Activated CD4-positive, alpha-beta T cell treated with anti-CD3 and anti-CD28 coated beads, Interleukin-2, amount 50 U/mL, for 24 hours (primary cell): ENCODE data around the gene ERCC6L2.

Source experiments
- DNase-seq, 2 donors: peaks; one replicate each; pipeline ENCODE4 v3.0.0-alpha.2; 2020; ENCODE audit warnings: low read depth in 1 of 2, low spot score in 1 of 2

The ERCC6L2 gene

DNA sequence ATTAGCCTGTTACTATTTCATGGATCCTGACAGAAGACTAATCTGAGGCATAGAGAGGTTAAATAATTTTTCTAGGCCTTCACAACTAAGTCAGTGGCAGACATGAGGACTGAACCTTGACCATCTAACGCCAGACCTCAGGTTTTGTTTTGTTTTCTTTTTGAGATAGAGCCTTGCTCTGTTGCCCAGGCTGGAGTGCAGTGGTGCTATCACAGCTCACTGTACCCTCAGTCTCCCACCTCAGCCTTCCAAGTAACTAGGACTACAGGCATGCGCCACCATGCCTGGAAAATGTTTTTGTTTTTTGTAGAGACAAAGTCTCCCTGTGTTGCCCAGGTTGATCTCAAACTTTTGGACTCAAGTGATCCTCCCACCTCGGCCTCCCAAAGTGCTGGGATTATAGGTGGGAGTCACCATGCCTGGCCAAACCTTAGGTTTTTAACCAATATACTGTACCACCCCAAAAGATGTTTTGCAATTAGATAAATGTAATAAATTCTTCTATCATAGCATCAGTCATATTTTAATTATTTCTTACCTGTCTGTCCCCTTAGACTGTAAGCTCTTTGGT is 35.4 kb downstream of the ERCC6L2 start:
- no peak for DNase-seq

DNA sequence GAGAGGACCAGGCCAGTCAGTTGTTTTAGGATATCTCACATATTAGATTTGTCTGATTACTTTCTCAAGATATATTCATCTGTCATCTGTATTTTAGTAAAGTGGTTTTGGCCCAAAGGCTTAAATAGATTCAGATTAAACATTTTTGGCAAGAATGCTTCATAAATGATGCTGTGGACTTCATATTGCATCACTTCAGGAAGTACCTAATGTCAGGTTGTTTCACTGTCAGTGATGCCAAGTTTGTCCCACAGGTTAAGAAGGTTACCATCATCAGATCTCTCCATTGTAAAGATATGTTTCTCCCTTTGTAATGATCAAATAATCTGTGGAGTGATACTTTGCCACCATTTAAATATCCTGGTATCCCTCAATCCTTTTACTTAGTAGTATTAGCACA is 37.3 kb downstream of the ERCC6L2 start:
- no peak for DNase-seq

DNA sequence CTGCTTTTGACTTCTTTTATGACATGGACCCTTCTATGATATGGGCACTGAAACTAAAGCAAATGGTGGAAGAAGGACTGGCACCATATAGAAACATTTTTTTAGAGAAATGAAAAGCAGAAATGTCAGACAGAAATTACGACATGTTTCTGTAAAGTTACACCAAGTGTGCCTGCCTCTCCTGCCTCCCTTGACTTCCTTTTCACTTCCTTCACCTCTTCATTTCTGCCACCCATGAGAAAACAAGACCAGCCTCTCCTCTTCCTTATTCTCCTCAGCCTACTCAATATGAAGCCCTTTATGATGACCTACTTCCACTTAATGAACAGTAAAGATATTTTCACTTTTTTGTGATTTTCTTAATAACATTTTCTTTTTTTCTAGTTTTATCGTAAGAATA is 44.5 kb downstream of the ERCC6L2 start:
- DNase-seq, result no peak

DNA sequence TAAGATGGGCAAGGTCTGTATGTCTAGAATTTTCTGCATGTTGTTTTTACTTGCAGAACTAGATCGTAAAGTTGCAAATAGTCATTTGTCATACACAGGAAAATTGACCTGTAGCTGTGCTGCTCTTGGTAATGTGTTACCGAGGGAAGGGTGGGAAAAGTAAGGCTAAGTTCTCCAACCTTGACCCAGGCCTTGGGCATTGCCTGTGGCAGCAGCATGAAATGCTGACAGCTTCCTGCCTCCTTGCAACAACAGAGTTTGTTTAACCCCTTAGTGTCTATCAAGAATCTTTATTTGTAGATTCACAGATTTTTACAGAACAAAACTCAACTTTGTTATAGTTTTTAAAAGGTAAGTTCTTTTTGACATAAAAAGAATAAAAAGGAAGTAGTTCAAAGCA is 48.3 kb downstream of the ERCC6L2 start:
- no peak for DNase-seq

DNA sequence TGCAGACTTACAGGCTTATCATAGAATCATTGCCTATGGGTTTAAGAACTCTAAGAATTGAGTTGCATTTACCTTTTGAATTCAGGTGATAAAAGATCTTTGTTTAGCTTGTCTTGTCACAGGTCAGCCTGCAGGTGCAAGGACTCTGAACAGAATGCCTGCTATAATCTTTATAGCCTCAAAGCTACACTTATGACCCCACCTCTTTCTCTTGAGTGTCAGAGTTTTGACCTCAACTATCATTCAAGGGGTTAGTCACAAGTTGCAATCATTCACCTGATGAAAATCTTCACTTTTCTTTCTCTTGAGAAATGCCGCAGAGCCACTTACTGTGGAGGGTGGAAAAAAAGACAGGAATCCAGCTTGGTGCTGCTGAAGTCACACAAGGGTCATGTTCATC is 49.5 kb downstream of the ERCC6L2 start:
- DNase-seq, result no peak

DNA sequence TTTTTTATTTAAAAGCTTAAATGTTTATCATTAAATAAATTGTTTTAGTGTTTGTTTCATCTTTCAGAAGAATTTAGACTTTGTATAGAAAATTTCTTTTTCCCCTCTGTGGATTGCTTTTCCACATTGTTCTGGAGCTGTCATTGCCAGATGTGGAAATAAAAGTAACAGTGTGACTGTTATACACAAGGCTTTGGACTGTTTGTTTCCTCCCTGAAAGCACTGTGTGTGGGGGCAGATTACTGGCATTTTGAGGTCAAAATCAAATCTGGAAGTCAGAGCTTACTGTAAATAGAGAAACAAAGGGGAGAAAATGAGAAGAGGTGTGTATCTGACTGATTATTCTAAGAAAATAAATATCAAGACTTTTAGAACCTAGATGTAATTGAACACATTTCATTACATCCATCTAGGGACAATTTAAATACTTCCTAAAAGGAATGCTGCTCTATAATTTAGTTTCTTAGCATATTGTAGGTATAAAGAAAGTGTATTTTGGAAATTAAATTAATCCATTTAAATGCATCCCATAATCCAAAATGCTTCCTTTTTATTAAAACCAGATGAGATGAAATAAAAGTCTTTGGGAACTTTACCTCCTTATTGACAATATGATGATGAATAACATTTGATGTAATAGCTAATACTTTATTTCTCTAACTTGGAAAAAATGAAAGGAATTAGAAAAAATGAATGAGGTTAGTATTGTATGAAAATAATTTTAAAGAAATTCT is 51.9 kb downstream of the ERCC6L2 start:
- DNase-seq, result no peak

DNA sequence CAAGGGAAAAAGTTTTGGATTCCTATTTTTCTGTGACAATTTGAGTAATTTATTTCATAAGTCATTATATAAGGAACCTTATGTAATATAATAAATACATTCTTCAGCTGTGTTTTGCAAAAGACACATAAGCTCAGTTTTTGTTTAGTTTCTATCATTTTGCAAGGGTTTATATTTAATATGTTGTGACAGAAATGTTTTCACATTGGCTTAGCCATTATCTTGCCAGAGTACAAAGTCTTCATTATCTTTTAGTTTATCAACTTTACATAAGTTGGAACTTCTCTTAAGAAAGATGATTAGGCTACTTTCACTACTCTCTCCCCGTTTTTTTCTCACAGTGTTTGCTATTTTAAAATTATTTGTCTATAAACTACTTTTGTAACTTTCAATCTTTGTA is 54.8 kb downstream of the ERCC6L2 start:
- no peak for DNase-seq

DNA sequence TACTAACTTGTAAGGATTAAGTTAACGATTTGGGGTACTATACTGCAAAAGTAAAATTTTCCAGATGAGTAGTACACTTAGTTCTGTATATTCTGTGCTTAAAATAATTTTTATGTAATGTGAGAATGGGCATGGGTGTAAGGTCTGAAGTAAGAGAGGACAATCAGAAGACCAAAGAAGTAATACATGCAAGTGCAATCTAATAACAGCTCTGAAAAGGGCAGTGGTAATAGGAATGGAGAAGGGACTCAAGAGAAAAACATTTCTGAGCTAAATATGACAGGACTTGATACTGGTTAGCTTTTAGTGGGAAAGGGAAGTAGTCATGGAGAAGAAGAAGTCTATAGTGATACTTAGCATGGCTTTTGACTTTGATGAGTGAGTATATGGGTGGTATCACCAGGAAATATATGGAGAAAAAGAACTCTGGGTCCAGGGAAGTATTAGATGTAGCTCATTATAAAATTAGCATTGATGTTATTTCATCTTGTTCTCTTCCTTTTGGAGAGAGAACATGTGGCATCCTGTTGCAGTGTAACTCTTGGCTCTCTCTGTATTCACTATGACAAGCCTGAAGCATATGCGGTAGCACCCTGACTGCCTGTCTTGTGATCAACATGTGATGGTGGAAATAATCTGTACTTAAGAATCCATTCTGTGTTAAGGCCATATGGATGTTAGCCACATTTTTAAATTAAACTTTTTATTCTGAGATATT is 60.5 kb downstream of the ERCC6L2 start:
- DNase-seq, result no peak

DNA sequence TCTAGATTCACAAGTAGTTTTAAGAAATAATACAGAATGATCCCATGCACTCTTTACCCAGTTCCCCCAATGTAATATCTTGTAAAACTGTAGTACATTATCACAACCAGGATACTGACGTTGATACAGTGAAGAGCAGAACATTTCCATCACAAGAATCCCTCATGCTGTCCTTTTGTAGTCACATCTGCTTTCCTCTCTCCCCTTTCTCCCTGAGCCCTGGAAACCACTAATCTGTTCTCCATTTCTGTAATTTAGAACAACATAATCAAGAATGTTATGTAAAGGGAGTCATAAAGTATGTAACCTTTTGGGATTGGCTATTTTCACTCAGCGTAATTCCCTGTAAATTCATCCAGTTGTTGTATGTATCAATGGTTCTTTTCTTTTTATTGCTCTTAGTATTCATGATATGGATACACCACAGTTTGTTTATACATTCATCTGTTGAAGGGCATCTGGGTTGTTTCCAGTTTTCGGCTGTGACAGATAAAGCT is 61.1 kb downstream of the ERCC6L2 start:
- DNase-seq, result no peak

DNA sequence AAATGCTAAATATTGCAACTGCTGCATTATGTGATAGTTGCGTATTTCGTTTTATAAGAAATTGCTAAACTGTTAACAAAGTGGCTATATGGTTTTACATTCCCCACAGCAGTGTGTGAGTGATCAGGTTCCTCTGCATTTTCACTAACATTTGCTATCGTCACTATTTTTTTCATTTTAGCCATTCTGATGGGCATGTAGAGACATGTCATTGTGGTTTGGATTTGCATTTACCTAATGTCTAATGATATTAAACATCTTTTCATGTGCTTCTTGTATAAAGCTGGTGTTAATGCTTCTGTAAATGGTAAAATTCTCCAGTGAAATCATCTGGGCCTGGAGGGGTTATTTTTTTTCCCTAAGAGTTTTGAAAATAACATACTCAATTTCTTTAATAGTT is 61.6 kb downstream of the ERCC6L2 start:
- DNase-seq, result no peak

DNA sequence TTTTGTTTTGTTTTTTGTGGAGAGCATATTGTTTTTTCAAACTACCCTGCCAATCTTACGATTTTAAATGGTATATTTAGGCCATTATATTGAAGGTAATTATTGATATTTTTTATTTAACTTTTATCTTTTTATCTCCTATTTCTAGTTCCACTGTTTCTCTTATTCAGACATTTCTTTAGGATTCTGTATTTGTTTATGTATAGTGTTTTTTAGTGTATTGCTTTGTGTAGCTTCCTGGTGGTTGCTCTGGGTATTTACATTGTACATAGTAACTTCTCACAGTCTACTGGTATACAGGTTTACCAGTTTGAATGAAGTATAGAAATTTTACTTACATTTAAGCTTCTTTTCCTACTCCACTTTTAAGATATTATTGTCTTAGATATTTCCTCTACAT is 63.2 kb downstream of the ERCC6L2 start:
- no peak for DNase-seq

DNA sequence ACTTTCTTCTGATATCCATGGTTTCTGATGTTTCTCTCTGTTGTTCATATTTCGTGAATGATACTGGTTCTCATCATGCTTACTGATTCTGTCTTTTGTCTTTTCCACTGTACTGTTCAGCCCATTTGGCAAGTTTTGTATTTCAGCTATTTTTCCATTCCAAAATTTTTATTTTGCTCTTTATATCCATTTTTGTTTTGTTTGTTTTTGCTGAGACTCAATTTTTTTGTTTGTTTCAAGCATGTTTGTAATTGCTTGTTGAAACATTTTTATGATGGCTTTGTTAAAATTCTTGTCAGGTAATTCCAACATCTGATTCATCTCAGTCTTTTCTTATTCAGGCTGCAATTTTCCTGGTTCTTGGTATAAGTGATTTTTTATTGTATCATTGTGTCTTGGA is 64.0 kb downstream of the ERCC6L2 start:
- no peak for DNase-seq

DNA sequence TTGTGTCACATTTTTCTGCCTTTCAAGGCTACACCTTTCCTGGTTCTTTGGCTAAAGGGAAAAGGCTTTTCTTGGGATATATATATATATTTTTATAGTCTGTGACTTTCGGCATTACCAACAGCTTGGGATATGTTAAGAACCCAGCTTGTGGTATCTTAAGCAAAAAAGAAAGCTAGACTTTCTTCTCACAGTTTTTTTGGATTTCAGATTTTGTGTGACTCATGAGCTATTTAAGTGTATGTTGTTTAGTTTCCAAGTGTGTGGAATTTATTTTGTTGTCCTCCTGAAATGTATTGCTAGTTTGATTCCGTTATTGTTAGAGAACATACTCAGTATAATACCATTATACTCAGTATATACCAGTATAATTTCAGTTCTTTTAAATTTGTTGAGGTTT is 64.8 kb downstream of the ERCC6L2 start:
- no peak for DNase-seq

DNA sequence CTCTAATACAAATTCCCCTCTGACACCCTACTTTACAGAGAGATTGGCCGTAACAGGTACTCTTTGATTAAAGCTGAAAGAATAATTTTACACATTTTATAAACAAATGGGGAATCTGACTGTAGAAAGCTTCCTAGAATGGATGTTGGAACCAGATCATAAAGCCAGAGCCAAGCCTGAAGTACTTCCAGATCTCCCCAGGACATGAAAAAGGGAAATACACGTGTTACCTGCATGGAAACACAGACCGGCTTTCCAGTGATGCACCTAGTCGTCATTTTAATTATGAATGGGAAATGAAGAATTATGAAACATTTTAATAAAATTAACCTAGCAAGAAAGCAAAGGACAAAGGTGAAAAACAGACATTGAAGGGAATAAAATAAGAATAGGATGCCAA is 66.5 kb downstream of the ERCC6L2 start:
- no peak for DNase-seq

DNA sequence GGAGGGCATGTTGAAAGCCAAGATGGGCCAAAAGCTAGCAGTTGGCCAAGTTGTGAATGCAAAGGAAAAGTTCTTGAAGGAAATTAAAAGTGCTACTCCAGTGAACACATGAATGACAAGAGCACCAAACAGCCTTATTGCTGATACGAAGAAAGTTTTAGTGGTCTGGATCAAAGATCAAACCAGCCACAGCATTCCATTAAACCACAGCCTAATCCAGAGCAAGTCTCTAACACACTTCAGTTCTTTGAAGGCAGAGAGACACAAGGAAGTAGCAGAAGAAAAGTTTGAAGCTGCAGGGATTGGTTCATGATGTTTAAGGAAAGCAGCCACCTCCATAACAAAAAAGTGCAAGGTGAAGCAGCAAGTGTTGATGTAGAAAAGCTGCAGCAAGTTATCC is 71.6 kb downstream of the ERCC6L2 start:
- DNase-seq, result no peak

DNA sequence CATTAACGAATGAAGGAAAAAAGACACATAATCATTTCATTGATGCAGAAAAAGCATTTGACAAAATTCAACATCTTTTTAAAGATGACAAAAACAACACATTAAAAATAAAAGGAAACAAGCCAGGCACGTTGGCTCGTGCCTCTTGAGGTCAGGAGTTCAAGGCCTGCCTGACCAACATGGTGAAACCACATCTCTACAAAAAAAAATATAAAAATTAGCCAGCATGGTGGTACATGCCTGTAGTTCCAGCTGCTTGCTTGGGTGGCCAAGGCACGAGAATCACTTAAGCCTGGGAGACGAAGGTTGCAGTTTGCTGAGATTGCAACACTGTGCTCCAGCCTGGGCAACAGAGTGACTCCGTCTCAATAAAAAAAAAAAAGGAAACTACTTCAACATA is 77.0 kb downstream of the ERCC6L2 start:
- no peak for DNase-seq

DNA sequence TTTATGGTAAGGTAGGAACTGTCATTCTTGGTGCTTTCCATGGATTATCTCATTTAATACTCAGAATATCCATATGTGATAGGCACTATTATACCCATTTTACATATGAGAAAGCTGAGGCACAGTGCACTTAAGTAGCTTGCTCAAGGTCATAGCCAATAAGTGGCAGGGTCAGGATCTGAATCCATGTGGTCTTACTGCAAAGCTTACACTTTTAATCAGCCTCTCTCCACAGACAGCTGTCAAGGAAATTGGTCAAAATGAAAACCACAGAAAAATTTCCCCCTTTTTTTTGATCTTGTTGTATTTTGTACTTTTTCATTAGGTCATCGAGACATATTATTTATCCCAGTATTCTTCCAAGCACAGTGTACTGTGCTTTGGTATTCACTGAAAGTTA is 78.5 kb downstream of the ERCC6L2 start:
- DNase-seq, result no peak

DNA sequence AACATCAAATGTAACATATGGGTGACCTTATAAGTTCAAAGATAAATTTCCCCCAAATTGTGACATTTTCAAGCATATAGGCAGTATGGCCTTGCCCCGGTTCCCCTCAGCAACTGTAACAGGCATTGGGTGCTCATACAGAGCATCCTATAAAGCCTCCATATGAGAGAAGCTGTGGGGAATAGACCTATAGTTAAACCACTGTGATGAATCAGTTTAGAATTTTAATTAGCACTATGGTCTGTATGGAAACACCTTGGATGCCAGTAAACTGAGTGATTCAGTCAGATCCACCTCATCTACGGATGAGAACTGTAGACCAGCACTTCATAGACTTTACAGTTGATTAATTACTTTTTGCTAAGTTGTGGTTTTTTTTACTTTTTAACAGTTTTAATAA is 79.4 kb downstream of the ERCC6L2 start:
- DNase-seq, result no peak

DNA sequence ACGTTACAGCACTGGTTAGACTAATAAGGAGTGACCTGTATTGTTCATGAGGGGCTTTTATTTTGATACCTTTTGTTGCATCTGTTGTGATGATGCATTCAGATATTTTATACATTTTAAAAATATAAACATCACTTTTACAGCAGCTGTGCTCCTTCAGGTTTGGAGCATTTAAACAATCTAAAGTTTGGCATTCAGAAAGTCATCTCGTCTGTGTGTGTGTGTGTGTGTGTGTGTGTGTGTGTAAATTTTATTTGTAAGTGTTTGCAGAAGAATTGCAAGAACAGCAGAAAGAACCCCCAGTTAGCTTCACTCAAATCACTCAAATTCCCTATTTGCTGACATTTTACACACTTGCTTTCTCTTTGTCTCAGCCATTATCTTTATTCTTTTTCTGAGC is 87.4 kb downstream of the ERCC6L2 start:
- DNase-seq, result no peak

DNA sequence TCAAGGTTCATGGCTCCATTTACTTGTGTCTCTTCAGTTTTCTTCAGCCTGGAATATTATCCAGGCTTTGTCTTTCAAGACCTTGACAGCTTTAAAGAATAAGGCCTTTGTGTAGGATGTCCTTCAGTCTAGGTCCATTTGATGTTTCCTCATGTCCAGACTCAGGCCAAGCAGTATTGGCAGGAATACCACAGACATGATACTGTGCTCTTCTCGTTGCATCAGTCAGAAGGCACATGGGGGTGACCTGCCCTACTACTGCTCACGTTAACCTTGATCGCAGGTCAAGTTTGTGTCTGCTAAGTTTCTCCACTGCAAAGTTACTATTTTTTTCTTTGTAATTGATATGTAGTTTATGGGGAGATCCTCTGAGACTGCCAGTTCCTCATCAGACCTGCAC is 88.2 kb downstream of the ERCC6L2 start:
- DNase-seq, result no peak

DNA sequence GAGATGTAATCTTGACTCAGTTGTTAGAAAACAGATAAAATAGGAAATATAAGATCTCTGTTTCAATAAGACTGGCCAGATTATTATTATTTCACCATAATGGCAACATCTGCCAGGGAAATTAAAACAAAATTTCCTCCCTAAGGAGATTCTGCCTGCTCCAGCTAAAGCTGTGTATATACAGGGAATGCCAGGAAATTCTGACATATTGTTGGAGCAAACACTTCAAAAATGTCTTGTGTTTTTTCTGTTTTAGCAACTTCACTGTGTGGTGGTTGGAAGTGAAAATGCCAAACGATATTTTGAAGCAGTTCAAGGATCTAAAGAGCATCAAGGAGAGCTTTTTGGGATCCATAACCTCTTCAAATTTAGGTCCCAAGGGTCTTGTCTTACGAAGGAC is 90.8 kb downstream of the ERCC6L2 start:
- DNase-seq, result no peak

DNA sequence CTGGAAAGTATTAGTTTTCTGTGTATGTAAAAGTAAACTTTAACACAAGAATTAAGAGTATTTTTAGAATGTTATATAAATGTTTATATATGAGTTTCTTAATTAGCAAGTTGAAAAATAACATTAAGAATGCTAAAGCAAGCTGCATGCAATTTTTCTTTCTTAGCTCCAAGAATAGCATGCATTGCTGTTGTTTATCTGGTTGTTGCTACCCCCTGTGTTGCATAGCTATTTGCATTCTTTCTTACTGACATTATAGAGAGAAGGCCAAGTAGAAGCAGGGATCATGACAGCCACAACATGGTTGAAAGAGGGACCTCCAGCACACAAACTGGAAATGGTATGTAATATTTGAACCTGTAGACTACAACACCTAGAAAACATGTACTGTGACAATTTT is 94.8 kb downstream of the ERCC6L2 start:
- DNase-seq, result no peak

DNA sequence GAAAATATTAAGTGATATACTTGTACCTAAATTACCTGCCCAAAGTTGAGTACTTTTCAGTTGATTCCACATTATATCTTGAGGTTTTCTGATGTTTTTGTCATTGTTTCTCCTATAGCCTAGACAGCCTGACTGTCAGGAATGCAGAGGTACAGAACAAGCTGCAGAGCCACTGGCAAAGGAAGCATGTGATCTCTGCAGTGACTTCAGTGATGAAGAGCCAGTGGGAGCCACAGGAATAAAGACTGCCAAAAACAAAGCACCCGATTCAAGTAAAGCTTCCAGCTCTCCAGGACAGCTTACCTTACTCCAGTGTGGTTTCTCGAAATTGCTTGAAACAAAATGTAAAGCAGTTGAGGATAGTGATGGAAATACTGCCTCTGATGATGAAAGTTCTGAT is 96.3 kb downstream of the ERCC6L2 start:
- DNase-seq, result no peak
